ENCODE results near the gene IKZF1. TPM values are rescaled to one million over a fixed set of nuclear protein-coding genes. Genes with fewer than 3 reads are reported as not detected.

The IKZF1 gene
- total RNA-seq, 2 donors from 2014 or later, result 24.4 to 57.8 TPM

GRCh38 chr7:50305583-50306493, 1.3 kb downstream of the IKZF1 start:
- no peak for DNase-seq (ENCODE audit: low spot score)
- Histone ChIP-seq H3K4me1 (ENCODE audit: control insufficient read depth in 1 of 2, low read depth in 2 of 2) (no peaks in the 10 kb centered on the region), H3K27ac (peak overlapping the region in 1 of 2 donors; percentile 34), H3K27me3 (replicated peaks; ENCODE audit: insufficient read depth) (no peaks in the 10 kb centered on the region), H3K4me3 (peak overlapping the region; percentile 66), H3K9me3 (no peaks in the 10 kb centered on the region), H3K36me3 (no peaks in the 10 kb centered on the region)
- no peak for TF ChIP-seq CTCF (IDR thresholded peaks at IDR 0.05)
- no peak for ATAC-seq (ENCODE audit: insufficient number of reproducible peaks, low FRiP score, low read depth)

GRCh38 chr7:50306494-50307367, 2.2 kb downstream of the IKZF1 start:
- Histone ChIP-seq H3K9me3 (no peaks in the 10 kb centered on the region), H3K4me1 (ENCODE audit: control insufficient read depth in 1 of 2, low read depth in 2 of 2) (no peaks in the 10 kb centered on the region), H3K27ac (no peak overlapping the region), H3K27me3 (replicated peaks; ENCODE audit: insufficient read depth) (no peaks in the 10 kb centered on the region), H3K4me3 (peak overlapping the region; percentile 66), H3K36me3 (no peaks in the 10 kb centered on the region)
- TF ChIP-seq CTCF (IDR thresholded peaks at IDR 0.05), result no peak
- DNase-seq (ENCODE audit: low spot score) (no peak), ATAC-seq (ENCODE audit: insufficient number of reproducible peaks, low FRiP score, low read depth) (no peak)

- Histone ChIP-seq H3K27me3 (replicated peaks; ENCODE audit: insufficient read depth) (no peaks in the 10 kb centered on the region), H3K27ac (no peak overlapping the region), H3K4me1 (ENCODE audit: control insufficient read depth in 1 of 2, low read depth in 2 of 2) (no peaks in the 10 kb centered on the region), H3K36me3 (no peaks in the 10 kb centered on the region), H3K9me3 (no peaks in the 10 kb centered on the region), H3K4me3 (peak overlapping the region; percentile 66)
- TF ChIP-seq CTCF (IDR thresholded peaks at IDR 0.05), result no peak
- ATAC-seq (ENCODE audit: insufficient number of reproducible peaks, low FRiP score, low read depth), result no peak
- no peak for DNase-seq (ENCODE audit: low spot score)
Measured at GRCh38 chr7:50307368-50308032, 3.0 kb downstream of the IKZF1 start.

- ATAC-seq (ENCODE audit: insufficient number of reproducible peaks, low FRiP score, low read depth), result no peak
- TF ChIP-seq CTCF (IDR thresholded peaks at IDR 0.05), result no peak
- no peaks in the 10 kb centered on the region for H3K4me1 ChIP-seq (ENCODE audit: control insufficient read depth in 1 of 2, low read depth in 2 of 2)
- H3K36me3 ChIP-seq, result no peaks in the 10 kb centered on the region
- H3K27ac ChIP-seq, result no peak overlapping the region
- H3K9me3 ChIP-seq, result no peaks in the 10 kb centered on the region
- no peak for DNase-seq (ENCODE audit: low spot score)
- no peak overlapping the region for H3K4me3 ChIP-seq
- H3K27me3 ChIP-seq (replicated peaks; ENCODE audit: insufficient read depth), result no peaks in the 10 kb centered on the region
Measured at GRCh38 chr7:50308203-50308531, 3.7 kb downstream of the IKZF1 start.
